GM18951 (cell line): ENCODE results near the gene FAM111A.
"Not testable (repeated sequence)": the region's sequence is repeated elsewhere in the genome, so short reads cannot be mapped to it uniquely, and the experiment has no call there.

Experiments
- POLR2A ChIP-seq: IDR thresholded peaks from 4 replicates; pipeline ENCODE4 v1.6.1; 2011; ENCODE audit warnings: mild to moderate bottlenecking; ENCODE audit not compliant: insufficient read length, insufficient read depth; ENCODE audit errors: extremely low read depth
- in situ Hi-C: fragments of 300-500 bp; cut with MboI; formaldehyde crosslinking; loops from one replicate; pipeline ENCODE4 v1.12.0; 2022; ENCODE audit warnings: low sequenced_read_pairs, mixed read lengths, inconsistent platforms; ENCODE audit not compliant: unreplicated experiment

FAM111A gene, protein sequence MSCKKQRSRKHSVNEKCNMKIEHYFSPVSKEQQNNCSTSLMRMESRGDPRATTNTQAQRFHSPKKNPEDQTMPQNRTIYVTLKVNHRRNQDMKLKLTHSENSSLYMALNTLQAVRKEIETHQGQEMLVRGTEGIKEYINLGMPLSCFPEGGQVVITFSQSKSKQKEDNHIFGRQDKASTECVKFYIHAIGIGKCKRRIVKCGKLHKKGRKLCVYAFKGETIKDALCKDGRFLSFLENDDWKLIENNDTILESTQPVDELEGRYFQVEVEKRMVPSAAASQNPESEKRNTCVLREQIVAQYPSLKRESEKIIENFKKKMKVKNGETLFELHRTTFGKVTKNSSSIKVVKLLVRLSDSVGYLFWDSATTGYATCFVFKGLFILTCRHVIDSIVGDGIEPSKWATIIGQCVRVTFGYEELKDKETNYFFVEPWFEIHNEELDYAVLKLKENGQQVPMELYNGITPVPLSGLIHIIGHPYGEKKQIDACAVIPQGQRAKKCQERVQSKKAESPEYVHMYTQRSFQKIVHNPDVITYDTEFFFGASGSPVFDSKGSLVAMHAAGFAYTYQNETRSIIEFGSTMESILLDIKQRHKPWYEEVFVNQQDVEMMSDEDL

DNA sequence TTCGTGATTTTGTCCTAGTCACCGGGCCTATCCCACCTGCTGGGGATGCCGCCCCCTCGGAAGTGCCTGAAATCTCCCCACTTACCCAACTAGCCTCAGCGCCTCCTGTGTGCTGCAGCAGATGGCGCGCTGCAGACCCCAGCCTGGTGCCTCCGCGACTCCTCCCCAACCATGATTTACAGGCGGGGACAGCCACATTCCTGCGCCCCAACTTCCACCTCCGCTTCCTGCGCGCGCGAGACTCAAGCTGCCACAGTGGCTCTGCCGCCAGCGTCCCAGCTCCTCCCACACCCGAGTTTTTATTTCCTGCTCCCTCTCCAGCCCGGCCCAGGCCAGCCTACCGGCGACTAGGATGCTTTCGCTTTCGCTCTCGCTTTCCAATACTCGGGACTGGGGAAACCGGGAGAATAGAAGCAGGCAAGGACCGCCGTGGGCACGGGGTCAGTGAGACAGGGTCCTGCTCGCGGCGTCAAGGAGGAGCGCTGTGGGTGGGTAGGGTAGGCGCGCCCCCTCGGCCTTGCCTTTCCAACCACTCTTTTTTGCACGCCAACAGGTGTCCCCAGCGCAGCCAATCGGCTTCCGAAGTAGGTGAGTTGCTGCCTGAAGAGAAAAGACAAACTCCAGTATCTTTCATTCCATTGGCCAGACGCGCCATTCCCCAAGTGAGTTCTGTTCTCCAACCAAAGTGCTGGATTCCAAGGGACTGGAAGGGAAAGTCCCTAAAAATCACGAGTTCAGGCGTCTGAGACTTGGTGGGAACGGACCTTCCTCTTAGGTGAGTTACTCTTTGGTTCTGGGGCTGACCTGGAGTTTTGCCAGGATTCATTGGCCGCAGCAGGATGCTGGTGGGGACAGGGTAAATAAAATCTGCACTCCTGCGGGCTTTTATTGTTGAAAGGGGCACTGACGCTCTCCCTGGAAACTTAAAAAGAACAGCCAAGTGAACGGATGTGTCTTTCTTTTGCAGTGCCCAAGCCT lies at the start of gene FAM111A:
FAM111A (plus strand) TSS at position 327 of the 978 bp plus-strand sequence. CDS start 6,017 bp downstream, outside the sequence.
- TF ChIP-seq POLR2A: peak; percentile 63
- in situ Hi-C loops: no loop called here

DNA sequence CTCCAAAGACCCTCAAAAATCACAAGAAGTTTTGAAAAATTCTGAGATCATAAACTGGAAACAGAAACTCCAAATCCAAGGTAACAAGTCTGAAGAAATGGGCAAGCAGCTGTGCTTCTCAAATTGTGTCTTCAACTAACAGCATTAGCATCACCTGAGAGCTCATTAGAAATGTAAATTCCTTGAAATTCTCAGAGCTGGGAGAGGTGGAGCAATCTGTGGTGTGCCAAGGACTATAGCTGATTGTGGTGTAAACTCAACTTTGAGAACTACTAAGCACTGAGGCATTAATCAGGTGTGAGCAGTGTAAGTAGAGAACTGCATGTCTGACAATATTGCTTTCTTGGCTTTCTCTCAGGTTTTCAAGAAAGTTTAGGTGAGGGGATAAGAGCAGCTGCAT lies 49.1 kb upstream of the FAM111A start:
- in situ Hi-C loops: not testable (repeated sequence)

DNA sequence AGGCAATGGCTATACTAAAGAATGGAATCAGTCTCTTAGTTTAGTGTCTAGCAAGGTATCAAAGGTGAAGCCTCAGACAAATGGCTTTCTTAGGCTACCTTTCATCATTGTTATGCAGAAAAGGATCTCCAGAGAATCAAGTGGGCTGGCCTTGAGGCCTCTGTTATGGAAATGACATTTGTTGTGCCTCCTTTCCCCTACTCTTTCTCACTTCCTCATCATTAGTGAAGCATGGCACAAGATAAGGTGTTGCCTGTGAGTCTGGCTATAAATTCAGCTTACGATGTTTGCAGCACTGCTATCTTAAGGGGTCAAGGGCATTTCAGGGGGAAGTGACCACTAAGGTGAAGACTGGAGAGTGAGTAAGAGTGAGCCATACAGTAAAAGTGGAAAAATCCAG lies 47.4 kb upstream of the FAM111A start:
- in situ Hi-C loops: not testable (repeated sequence)

DNA sequence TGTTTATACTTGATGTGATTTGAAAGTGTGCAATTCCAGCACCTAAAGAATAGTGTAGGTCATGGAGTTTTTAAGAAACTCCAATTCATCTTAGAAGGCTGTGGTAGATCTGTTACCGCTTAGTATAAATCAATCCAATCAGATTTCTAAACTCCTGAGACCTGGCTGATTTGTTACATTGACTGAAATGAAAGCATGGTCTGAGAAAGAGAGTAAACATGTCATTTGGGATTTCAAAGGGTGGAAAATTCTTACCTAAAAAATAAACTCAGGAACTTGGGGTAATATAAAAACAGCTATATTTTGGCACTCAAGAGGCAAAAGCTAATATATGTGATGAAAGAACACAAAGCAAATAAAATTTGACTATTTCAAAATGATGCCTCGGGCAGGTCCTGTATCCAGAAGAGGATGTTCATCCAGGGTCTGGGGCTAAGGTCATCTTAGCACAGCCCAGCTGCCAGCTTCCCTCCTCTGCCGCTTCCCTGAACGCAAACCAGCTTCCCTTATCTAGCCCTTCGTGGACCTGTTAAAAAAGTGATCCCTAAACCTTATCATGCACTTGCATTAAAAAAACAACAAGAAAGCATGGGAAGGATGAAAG lies 46.6 kb upstream of the FAM111A start:
- in situ Hi-C loops: not testable (repeated sequence)

DNA sequence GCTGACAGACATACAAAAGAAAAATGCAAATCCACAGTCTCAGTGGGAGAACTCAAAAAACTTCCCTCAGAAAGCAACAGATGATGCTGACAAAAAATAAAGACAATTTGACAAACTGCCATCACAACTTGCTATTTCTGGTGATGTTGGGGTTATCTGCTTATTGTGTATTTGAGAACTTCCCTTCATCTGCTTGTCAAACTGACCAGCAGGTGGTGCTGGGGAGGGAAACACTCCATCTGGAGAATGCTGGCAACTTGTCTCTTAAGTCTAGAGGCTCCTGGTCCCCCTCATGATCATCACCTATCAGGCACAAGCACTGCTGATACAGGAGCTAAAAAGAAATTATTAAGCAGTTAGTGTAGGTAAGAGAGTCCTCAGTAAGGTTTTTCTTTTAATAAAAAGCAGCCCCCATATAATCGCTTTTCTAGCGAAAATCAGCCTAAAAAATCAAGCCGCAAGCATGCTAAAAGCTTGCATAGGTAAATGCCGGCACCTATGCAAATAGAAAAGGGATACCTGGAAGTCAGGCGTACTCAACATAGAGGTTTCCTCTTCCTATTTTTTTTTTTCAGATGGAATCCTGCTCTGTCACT lies 45.4 kb upstream of the FAM111A start:
- no peak for TF ChIP-seq POLR2A
- in situ Hi-C loops: no loop called here

DNA sequence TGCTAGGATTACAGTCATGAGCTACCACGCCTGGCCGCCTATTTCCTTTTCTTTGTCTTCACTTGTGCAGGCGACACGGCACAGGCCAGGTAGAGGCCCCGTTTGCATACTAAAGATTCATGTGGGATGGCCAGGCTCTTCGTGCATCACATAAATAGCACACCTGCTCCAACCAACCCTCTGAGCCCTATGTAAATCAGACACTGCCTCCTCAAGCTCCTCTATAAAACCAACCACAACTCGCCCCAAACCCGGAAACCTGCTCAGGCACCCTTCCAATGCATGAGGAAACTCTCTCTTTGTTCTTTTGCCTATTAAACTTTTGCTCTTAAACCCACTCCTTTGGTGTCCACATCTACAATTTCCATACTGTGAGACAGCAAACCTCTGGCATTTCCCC lies 44.7 kb upstream of the FAM111A start:
- peak; percentile 24 for TF ChIP-seq POLR2A
- in situ Hi-C loops: not testable (repeated sequence)

DNA sequence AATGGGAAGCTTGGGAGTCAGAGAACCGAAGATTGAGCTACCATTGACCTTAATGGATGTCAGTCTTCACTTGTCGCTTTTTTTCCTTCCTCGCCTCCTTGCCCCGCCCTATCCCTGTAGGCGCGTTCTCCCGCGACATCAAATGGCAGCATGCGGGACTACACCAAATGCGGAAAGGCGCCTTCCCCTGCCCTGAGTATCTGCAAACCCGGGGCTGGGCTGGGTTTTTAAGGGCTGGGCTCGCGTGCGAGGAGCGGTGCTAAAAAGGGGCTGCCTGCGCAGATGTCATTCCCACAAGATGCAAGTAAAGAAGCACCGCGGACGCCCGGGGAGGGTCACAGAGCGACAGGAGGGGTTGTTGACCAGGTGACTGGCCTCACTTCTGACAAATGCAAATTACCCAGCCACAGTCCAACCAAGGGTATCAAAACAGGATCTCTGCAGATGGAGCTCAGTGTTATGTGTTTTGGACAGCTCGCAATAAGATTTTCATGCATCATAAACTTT lies 40.3 kb upstream of the FAM111A start:
- in situ Hi-C loops: loop anchor here (25.0 kb wide), 1 partner anchor 1340 kb away; the partner anchor contains the start of genes BTBD18 and CTNND1
- peak; percentile 25 for TF ChIP-seq POLR2A

DNA sequence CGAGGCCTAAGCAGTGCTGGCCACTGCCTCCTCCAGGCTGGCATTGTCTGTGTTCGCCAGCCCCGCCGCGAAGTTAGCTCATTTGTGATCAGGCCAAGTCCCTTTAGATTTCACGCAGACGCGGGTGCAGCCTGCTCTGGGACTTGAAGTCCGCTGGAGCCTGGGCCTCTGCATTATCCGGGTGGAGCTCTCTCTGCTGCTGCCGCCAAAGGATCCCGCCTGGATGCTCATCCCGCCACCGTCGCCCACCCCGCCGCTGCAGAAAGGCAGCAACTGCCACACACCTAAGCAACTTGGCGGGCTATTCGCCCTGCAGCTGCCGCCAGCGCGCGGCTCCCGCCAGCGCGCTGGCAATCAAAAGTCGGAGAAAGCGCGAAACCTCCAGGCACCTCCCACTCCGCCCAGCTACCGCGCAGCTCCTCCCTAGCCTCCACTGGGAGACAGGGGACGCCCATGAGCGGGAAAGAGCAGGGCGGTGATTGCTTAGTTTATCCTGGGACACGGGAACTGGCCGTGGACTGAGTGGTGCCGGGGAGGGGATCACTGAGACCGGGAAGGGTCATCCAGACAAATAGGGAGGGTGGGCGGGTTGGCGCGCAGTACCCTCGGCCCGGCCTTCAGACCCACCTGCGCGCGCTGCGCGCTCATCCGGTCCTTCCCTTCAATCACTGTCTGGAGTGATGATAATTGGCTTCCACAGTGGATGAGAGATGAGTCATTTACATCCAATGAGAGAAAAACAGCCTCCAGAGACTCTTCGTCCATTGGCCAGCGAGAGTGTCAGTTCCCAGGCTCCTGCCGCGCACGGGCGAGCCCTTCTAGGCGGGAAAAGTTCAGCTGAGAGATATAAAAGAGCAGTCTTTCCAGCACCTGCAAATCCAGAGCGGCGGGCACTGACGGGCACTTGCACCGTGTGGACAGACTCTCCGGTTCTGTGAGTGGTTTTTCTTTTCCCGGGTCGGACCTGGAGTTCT lies 36.0 kb upstream of the FAM111A start, which contains the start of gene FAM111B:
FAM111B (plus strand) TSS at position 875 of the 974 bp plus-strand sequence. CDS start 2,389 bp downstream, outside the sequence.
- in situ Hi-C loops: loop anchor here (25.0 kb wide), 1 partner anchor 1344 kb away; the partner anchor contains the start of genes BTBD18 and CTNND1
- peak; percentile 76 for TF ChIP-seq POLR2A

DNA sequence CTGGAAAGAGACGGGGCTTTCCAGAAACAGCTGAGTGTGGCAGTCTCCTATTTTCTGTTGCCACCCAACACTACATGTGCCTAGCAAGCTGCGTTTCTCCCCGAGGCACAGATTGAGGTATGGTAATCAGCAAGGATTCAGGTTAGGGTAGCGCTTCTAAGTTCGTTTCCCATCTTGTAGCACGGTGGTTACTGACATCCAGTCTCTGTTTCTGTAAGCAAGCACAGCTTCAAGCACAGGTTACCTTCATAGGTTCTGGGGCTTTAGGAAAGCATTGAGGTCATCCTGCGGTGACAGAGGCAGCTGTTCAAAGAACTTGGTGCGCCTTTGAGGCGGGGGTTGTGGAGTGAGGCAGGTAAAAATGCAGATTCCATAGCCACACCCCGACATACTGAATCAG lies 34.9 kb upstream of the FAM111A start:
- in situ Hi-C loops: loop anchor here (25.0 kb wide), 1 partner anchor 1345 kb away; the partner anchor contains the start of genes BTBD18 and CTNND1

DNA sequence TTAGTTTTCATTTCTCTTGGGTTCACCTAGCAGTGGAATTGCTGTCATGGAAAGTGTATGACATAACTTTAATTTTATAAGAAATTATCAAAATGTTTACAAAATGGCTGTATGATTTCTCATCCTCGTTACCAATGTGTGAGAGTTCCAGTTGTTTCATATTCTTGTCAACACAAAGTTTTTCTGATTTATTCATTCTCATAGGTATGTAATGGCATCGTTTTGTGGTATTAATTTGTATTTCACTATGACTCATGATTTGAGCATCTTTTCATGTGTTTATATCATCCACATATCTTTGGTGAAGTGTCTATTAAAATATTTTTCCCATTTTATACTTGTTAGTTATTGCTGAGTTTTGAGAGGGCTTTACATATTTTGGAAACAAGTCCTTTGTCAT lies 30.2 kb upstream of the FAM111A start:
- in situ Hi-C loops: loop anchor here (25.0 kb wide), 1 partner anchor 1350 kb away; the partner anchor contains the start of genes BTBD18 and CTNND1

DNA sequence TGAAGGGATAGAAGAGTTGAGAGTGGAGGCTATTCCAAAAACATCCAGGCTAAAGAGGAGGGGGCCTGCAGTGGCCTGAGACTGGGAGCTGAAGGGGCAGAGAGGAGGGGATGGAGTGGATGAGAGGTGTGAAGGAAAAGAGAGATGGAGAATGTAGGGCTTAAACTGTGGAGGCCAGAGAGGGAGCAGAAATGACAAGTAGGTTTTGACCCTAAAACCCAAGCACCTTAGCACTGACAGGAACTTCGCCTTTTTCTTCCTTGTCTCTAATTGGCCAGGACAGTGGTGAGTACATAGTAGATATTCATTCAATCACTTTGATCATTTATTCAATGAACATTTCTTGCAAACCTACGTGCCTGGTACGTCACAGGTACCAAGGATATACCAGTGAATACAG lies 28.3 kb upstream of the FAM111A start:
- TF ChIP-seq POLR2A: no peak
- in situ Hi-C loops: loop anchor here (25.0 kb wide), 1 partner anchor 1352 kb away; the partner anchor contains the start of genes BTBD18 and CTNND1

More for the DNA sequence above, 30.2 kb upstream of the FAM111A start:
- TF ChIP-seq POLR2A: no peak
